ENCODE results near the gene TINCR. TPM values are rescaled to one million over a fixed set of nuclear protein-coding genes. Genes with fewer than 3 reads are reported as not detected.

TINCR gene
- total RNA-seq, 1 experiment from 2014 or later = 0.17 TPM

- TF ChIP-seq CTCF (conservative IDR thresholded peaks at IDR 0.05) = no peak
- Mint-ChIP-seq H3K4me3 (no peak overlapping the region), H3K27me3 (ENCODE audit: low read depth) (no peaks in the 10 kb centered on the region), H3K4me1 (no peaks in the 10 kb centered on the region), H3K27ac (no peak overlapping the region), H3K36me3 (ENCODE audit: insufficient read depth in 1 of 3, low read depth in 3 of 3) (peaks cover 40 to 92% (median 83%) of the 10 kb centered on the region in 3 experiments; a peak in 6 of 7 replicates), H3K9me3 (no peaks in the 10 kb centered on the region)
- no peaks in the 10 kb centered on the region for H3K23me2 ChIP-seq (ENCODE audit: insufficient read length, low read depth, low read length, poor library complexity, severe bottlenecking)
- H3K14ac ChIP-seq (ENCODE audit: insufficient read depth, low read length) = no peak overlapping the region
- no peaks in the 10 kb centered on the region; the same call in 1 of the 2 replicates for H3K27me3 ChIP-seq (ENCODE audit: insufficient read depth, low read length)
- no peak overlapping the region for H2AFZ ChIP-seq (ENCODE audit: low read length)
- H3K9me3 ChIP-seq (ENCODE audit: control insufficient read depth, low read depth, low read length) = no peaks in the 10 kb centered on the region
- H2BK5ac ChIP-seq (ENCODE audit: insufficient read length, low read length) = no peak overlapping the region
- no CpG with 5 or more reads among the region's 8 CpGs for WGBS (ENCODE audit: extremely low coverage, insufficient read length, low lambda C conversion rate)
- H2BK15ac ChIP-seq (ENCODE audit: low read depth, low read length) = no peak overlapping the region
- no peak overlapping the region for H2AK5ac ChIP-seq (ENCODE audit: insufficient read length, low read length)
- peaks cover 7% of the 10 kb centered on the region for H3K79me1 ChIP-seq (ENCODE audit: insufficient read depth, low read depth, low read length, poor library complexity, severe bottlenecking)
- H3K23ac ChIP-seq (ENCODE audit: insufficient read length, low read depth, low read length) = no peak overlapping the region
- H4K8ac ChIP-seq (replicated peaks; ENCODE audit: insufficient read length, low read depth, low read length) = no peak overlapping the region
- H3K27ac ChIP-seq (ENCODE audit: insufficient read length, low read depth, low read length) = no peak overlapping the region
- H3K56ac ChIP-seq (ENCODE audit: insufficient read length, low read depth, low read length) = no peak overlapping the region
- no peaks in the 10 kb centered on the region for H3K79me2 ChIP-seq (ENCODE audit: insufficient read depth, low read length)
- H3K4me2 ChIP-seq (ENCODE audit: insufficient read depth, insufficient read length, low read length) = no peak overlapping the region
- H2BK20ac ChIP-seq (ENCODE audit: low read depth, low read length, poor library complexity, severe bottlenecking) = no peak overlapping the region
- no peak overlapping the region for H3K9ac ChIP-seq (ENCODE audit: extremely low read depth, insufficient read length, low read length)
- H3K4ac ChIP-seq (ENCODE audit: low read depth, low read length) = no peak overlapping the region
- no peak overlapping the region for H4K5ac ChIP-seq (ENCODE audit: insufficient read length, low read depth, low read length)
- DNase-seq = no peak
- no peak overlapping the region for H3T11ph ChIP-seq (ENCODE audit: low read length)
- no peak overlapping the region for H3K18ac ChIP-seq (ENCODE audit: insufficient read length, low read depth, low read length)
- no peak overlapping the region for H4K91ac ChIP-seq (ENCODE audit: insufficient read length, low read depth, low read length)
- no peaks in the 10 kb centered on the region for H3K4me1 ChIP-seq (ENCODE audit: insufficient read depth, low read length)
- H2BK12ac ChIP-seq (ENCODE audit: insufficient read length, low read depth, low read length) = no peak overlapping the region
- H4K20me1 ChIP-seq (ENCODE audit: control insufficient read depth, insufficient read depth, insufficient read length) = no peaks in the 10 kb centered on the region
- H2BK120ac ChIP-seq (ENCODE audit: low read depth, low read length, poor library complexity, severe bottlenecking) = no peak overlapping the region
Observed at GRCh38 chr19:5600797-5601196, 33.0 kb upstream of the TINCR start.
